Thymus (tissue), 14 donors: ENCODE data around the gene MAGEB10. TPM values are rescaled to one million over a fixed set of nuclear protein-coding genes. Genes with fewer than 3 reads are reported as not detected.
"Not testable (repeated sequence)": the region's sequence is repeated elsewhere in the genome, so short reads cannot be mapped to it uniquely, and the experiment has no call there.

ENCODE experiments used
- DNase-seq, 9 donors: peaks; one replicate each; pipeline ENCODE4 v3.0.0-alpha.2; 2013; ENCODE audit warnings: low spot score in 9 of 9, low read depth in 6 of 9, missing footprints in 1 of 9
- H3K27ac ChIP-seq, 2 donors: one replicate each; pipeline ENCODE4 v1.5.1; 2013; ENCODE audit warnings: control low read depth in 1 of 2, low read depth in 1 of 2, low read length in 1 of 2, mild to moderate bottlenecking in 1 of 2, moderate library complexity in 1 of 2
- H3K27me3 ChIP-seq, 2 donors: one replicate each; pipeline ENCODE4 v1.5.1; 2013; ENCODE audit warnings: low read length in 1 of 2; ENCODE audit not compliant: control insufficient read depth in 2 of 2, insufficient read depth in 1 of 2
- H3K36me3 ChIP-seq, 2 donors: one replicate each; pipeline ENCODE4 v1.5.1; 2013; ENCODE audit warnings: low read length in 1 of 2, mild to moderate bottlenecking in 1 of 2, moderate library complexity in 1 of 2; ENCODE audit not compliant: control insufficient read depth in 2 of 2, insufficient read depth in 2 of 2
- H3K4me1 ChIP-seq, 2 donors: one replicate each; pipeline ENCODE4 v1.5.1; 2013; ENCODE audit warnings: low read length in 2 of 2; ENCODE audit not compliant: control insufficient read depth in 2 of 2, insufficient read depth in 2 of 2
- H3K4me3 ChIP-seq, 2 donors: one replicate each; pipeline ENCODE4 v1.5.1; 2013; ENCODE audit warnings: low read length in 2 of 2, control low read depth in 1 of 2, mild to moderate bottlenecking in 1 of 2
- H3K9me3 ChIP-seq, 2 donors: one replicate each; pipeline ENCODE4 v1.5.1; 2013; ENCODE audit warnings: low read length in 1 of 2, mild to moderate bottlenecking in 1 of 2; ENCODE audit not compliant: control insufficient read depth in 2 of 2, insufficient read depth in 1 of 2
- WGBS: extraction: QIAGEN DNeasy Blood & Tissue Kit; methylation state at CpG from one replicate; pipeline ENCODE4 v1.1.7; 2013; 5-methylcytosine and 5-hydroxymethylcytosine counted together
- long read RNA-seq, 10 donors: transcript quantifications; one replicate each; lab custom pipeline, GENCODE V29; 2026
- polyA plus RNA-seq: library from polyadenylated mRNA; stranded (reverse); fragments of 200-250 nt; gene quantifications from one replicate; pipeline ENCODE4 v1.2.3, GENCODE V29; 2013
- total RNA-seq: library from RNA; stranded (reverse); fragments of 120-200 nt; gene quantifications from one replicate; pipeline ENCODE4 v1.2.4, GENCODE V29; 2013
- donor health status: healthy.

MAGEB10 gene, protein sequence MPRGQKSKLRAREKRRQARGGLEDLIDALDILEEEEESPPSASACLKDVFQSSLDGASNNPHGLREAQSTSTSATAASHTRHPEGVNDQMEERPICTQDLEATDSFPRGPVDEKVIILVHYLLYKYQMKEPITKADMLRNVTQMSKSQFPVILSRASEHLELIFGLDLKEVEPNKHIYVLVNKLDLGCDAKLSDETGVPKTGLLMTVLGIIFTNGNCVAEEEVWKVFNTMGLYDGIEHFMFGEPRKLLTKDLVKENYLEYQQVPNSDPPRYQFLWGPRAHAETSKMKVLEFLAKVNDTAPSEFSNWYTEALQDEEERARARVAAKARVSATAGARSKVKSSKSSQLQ
- total RNA-seq (not detected), polyA plus RNA-seq (not detected)
- long read RNA-seq, donor 1, result 0 reads
- long read RNA-seq, donor 2, result 0 reads
- long read RNA-seq, donor 3, result 0 reads
- long read RNA-seq, donor 4, result 0 reads
- long read RNA-seq, donor 5, result 0 reads
- long read RNA-seq, donor 6, result 0 reads
- long read RNA-seq, donor 7, result 0 reads
- long read RNA-seq, donor 8, result 0 reads
- long read RNA-seq, donor 9, result 0 reads
- long read RNA-seq, donor 10, result 0 reads

DNA sequence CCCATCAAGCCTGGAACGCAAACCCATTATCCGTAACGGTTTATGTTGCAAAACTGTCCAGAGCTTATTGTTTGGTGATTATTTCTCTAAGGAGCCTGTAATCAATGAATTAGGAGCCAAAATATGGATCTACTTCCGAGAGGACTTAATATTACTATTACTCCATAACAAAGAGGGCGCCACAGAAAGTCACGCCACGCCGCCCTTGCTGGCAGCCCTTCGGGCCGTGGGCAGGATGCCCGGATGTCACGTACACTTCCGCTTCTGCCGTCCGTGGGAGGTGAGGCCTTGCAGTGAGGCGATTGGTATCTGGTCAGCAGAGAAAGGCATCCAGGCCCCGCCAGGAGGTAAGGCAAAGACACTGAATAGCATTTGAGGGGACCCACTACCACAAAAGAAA lies at the start of gene MAGEB10:
TSS of gene MAGEB10 (plus strand) at position 301 of the 400 bp plus-strand sequence. CDS start 13,317 bp downstream, outside the sequence.
- Histone ChIP-seq H3K36me3 (no peaks in the 10 kb centered on the region), H3K27me3 (no peaks in the 10 kb centered on the region), H3K9me3 (peaks cover 0 to 9% of the 10 kb centered on the region in 2 donors), H3K4me1 (no peaks in the 10 kb centered on the region), H3K27ac (no peak within 1 kb of the TSS), H3K4me3 (no peak within 1 kb of the TSS)
- DNase-seq, result no peak
- 97% methylated on average over 17 of the region's 17 CpGs for WGBS

DNA sequence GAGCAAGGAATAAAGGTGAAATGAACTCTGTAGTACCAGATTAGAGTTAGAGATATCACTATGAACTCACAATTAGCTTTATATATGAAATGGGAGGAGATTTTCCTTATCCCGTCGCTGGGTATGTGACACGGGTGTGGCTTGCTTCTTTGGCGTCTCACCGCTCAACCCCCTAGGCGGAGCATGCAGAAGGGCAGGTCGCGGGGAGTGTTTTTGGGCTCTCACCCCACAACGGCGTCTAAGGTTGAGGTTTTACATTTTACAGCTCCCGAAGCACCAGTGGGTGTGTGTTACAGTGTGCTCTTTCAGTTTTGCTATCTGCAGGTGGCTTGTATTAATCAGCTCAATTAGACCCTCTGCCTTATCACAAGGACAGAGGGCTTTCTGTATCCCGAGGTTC lies 42.1 kb upstream of the MAGEB10 start:
- DNase-seq, result no peak
- Histone ChIP-seq H3K4me1 (no peaks in the 10 kb centered on the region), H3K27ac (no peak overlapping the region), H3K9me3 (no peaks in the 10 kb centered on the region), H3K27me3 (no peaks in the 10 kb centered on the region), H3K36me3 (no peaks in the 10 kb centered on the region), H3K4me3 (no peak overlapping the region)
- 92% methylated on average over 12 of the region's 12 CpGs for WGBS

DNA sequence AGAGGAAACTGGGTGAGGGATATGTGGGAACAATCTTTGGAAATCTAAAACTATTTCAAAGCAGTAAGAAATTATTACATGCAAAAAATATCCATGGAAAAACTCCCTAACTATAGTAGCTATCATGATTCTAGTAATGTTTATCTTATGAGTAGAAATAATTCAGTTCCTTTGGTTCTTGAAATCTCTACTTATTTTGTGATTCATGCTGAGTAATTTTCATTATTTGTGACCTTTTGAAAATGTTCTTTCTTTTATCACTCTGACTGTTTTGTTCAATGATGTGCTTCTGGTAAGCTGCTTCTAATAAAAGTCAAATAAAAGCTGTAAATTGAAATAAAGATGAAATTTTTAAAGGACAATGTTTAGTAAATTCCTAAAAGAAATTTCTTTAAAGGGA lies 40.4 kb upstream of the MAGEB10 start:
- no peaks in the 10 kb centered on the region for H3K27me3 ChIP-seq
- DNase-seq, result no peak
- no peaks in the 10 kb centered on the region for H3K4me1 ChIP-seq
- H3K36me3 ChIP-seq, result no peaks in the 10 kb centered on the region
- H3K9me3 ChIP-seq, result no peaks in the 10 kb centered on the region
- no peak overlapping the region for H3K27ac ChIP-seq
- H3K4me3 ChIP-seq, result no peak overlapping the region

DNA sequence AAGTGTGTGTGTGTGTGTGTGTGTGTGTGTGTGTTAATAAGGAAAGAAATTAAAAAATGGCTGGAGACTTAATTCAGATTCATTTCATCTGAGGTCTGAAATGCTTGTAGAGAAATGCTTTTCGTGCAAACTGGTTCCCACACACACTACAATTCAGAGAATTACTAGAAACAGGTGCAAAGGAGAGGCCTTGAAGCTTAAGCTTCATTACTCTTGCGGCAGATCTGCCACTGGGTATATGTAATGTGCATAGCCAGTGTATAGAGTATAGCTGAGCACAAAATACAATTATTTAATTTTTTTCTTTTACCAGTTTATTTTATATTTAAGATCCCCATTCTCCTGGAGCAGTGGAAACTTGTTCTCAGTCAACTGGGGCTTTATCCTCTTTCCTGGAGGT lies 31.8 kb upstream of the MAGEB10 start:
- no peaks in the 10 kb centered on the region for H3K27me3 ChIP-seq
- no peaks in the 10 kb centered on the region for H3K9me3 ChIP-seq
- H3K27ac ChIP-seq, result no peak overlapping the region
- H3K4me3 ChIP-seq, result no peak overlapping the region
- 88% methylated on average over 2 of the region's 2 CpGs for WGBS
- H3K36me3 ChIP-seq, result no peaks in the 10 kb centered on the region
- DNase-seq, result no peak
- no peaks in the 10 kb centered on the region for H3K4me1 ChIP-seq

DNA sequence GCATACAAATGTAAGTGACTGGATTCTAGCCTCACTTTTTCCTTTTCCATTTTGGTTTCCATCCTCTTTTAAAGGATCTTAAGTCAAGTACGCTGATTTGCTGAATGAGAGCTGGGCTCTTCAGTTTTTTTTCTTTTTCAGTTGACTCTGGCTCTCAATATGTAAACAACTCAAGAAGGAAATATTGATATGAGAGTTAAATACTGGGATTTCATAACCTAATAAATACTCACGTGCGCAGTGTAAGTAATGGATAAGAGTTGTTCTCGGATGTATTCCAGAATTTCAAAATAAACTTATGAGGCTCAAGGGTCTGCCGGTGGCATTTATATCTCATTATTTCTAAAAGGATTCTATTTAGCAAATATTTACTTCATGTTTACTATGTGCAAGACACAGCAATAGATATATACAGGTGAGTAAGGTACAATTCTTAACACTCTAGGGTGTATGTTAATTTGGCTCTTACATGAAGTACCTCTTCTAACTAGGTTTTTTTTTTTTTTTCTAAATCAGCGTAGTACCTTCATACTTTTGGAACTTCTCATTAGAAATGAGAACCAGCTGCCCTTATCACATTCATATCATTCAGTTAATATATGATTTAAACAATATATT lies 11.0 kb upstream of the MAGEB10 start:
- H3K4me1 ChIP-seq, result no peaks in the 10 kb centered on the region
- no peaks in the 10 kb centered on the region for H3K27me3 ChIP-seq
- no peaks in the 10 kb centered on the region for H3K9me3 ChIP-seq
- 92% methylated on average over 6 of the region's 6 CpGs for WGBS
- H3K36me3 ChIP-seq, result no peaks in the 10 kb centered on the region
- H3K27ac ChIP-seq, result no peak overlapping the region
- no peak for DNase-seq
- H3K4me3 ChIP-seq, result no peak overlapping the region

DNA sequence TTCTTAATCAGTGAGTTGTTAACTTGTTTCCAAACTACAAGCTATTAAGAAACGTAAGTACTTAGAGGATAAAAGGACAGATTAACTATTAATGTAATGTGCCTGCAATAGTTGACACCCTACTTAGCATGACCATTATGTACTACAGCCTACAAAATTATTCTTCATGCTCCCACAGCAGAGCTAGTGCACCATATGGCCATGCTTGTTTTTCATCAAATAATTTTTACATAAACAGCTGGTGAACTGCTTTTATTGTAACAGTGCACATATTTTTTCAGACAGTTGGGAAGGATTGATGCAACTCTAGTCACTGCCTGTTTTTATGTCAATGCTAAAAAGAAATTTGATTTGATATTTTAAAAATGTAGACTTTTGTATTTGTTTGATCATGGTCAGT lies 10.2 kb upstream of the MAGEB10 start:
- WGBS, result 89% methylated on average over 1 of the region's 1 CpG

DNA sequence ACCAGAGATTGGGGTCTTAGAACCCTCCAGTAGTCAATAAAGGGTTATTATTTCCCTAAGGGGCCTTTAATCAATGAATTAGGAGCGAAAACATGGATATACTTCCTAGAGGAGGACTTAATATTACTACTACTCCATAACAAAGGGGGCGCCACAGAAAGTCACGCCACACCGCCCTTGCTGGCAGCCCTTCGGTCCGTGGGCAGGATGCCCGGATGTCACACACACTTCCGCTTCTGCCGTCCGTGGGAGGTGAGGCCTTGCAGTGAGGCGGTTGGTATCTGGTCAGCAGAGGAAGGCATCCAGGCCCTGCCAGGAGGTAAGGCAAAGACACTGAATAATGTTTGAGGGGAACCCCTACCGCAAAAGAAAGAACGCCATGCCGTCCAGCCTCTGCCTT lies 436 bp downstream of the MAGEB10 start:
- Histone ChIP-seq H3K27ac (no peak overlapping the region), H3K4me3 (no peak overlapping the region), H3K9me3 (peaks cover 0 to 9% of the 10 kb centered on the region in 2 donors), H3K36me3 (no peaks in the 10 kb centered on the region), H3K27me3 (no peaks in the 10 kb centered on the region), H3K4me1 (no peaks in the 10 kb centered on the region)
- no peak for DNase-seq
- 98% methylated on average over 14 of the region's 14 CpGs for WGBS

More for the DNA sequence above, 10.2 kb upstream of the MAGEB10 start:
- Histone ChIP-seq H3K27me3 (no peaks in the 10 kb centered on the region), H3K27ac (no peak overlapping the region), H3K36me3 (no peaks in the 10 kb centered on the region), H3K4me3 (no peak overlapping the region), H3K9me3 (no peaks in the 10 kb centered on the region), H3K4me1 (no peaks in the 10 kb centered on the region)
- no peak for DNase-seq

DNA sequence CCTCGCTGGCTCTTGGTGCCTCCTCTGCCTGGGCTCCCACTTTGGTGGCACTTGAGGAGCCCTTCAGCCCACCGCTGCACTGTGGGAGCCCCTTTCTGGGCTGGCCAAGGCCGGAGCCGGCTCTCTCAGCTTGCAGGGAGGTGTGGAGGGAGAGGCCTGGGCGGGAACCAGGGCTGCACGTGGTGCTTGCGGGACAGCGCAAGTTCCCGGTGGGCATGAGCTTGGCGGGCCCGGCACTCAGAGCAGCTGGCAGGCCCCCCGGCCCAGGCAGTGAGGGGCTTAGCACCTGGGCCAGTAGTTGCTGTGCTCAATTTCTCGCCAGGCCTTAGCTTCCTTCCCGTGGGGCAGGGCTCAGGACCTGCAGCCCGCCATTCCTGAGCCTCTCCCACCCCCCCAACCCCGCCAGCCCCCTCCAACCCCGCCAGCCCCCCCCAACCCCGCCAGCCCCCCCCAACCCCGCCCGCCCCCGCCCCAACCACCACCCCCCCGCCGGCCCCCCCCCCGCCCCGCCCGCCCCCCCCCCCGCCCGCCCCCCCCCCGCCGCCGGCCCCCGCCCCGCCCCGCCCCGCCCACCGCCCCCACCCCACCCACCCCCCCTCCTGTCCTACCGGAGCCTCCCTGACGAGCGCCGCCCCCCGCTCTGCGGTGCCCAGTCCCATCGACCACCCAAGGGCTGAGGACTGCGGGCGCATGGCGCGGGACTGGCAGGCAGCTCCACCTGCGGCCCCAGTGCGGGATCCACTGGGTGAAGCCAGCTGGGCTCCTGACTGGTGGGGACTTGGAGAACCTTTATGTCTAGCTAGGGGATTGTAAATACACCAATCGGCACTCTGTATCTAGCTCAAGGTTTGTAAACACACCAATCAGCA lies 1.4 kb downstream of the MAGEB10 start:
- not testable (repeated sequence) for DNase-seq, H3K4me3 ChIP-seq, H3K36me3 ChIP-seq, H3K4me1 ChIP-seq, H3K27me3 ChIP-seq, H3K27ac ChIP-seq, H3K9me3 ChIP-seq
- WGBS, result 99% methylated on average over 30 of the region's 50 CpGs

DNA sequence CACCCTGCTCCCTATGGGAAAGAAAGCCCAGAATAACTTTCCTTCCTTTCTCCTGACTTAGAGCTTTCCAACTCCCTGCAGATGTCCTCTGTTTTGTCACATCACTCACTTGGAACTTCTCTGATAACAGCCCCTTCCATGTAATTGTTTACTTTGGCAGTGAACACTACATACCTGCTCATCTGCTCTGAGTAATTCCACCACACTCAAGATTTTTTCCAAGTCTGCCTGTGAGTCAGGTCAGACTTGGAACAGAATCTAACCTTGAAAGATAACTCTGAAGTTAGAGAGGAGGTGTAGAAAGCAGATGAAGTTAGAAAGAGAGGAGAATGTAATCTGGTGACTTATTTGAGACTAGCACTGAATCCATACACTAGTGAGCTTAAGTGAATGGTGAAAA lies 7.4 kb downstream of the MAGEB10 start:
- H3K4me3 ChIP-seq, result no peak overlapping the region
- no peak overlapping the region for H3K27ac ChIP-seq
- no peaks in the 10 kb centered on the region for H3K36me3 ChIP-seq
- DNase-seq, result no peak
- H3K27me3 ChIP-seq, result no peaks in the 10 kb centered on the region
- no peaks in the 10 kb centered on the region for H3K4me1 ChIP-seq
- H3K9me3 ChIP-seq, result no peaks in the 10 kb centered on the region
